ENCODE results near the gene SLC26A4.

Gene SLC26A4

DNA sequence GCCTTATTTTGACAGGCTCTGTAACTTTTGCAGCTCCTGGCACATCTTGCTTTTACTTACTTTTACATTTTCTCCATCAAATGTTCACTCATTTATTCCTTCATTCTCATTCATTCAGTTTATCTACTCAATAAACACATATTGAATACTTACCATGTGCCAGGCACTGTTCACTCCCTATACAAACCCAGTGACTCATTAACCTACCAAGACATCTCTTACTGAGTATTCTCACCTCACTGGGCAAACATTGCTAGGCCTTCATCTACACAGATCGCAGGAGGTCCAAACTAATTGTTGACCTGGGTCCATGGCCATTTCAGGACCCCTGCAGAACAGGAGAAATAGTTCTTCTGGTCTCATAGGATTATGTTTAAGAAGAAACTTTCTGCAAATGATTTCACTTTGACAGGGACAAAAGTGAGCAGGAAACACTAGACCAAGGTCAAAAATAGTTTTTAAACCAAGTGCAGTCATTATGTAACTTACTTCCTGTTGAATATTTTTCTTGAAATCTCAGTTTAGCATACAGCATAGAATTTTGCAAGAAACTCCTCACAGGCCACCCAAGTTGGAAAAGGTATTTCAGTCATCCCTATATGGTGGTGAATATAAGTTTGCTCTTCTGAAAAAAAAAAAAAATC, 17.6 kb downstream of the SLC26A4 start:
- no peaks in the 10 kb centered on the region for H3K27me3 ChIP-seq (ENCODE audit: control insufficient read depth in 2 of 2, insufficient read depth in 2 of 2, low read length in 2 of 2)
- no peak overlapping the region for H3K9ac ChIP-seq (ENCODE audit: low read depth in 1 of 2, low read length in 2 of 2)
- no peak overlapping the region for H3K4me3 ChIP-seq (ENCODE audit: low read length in 2 of 2)
- H3K9me3 ChIP-seq (ENCODE audit: control insufficient read depth in 2 of 2, low read length in 2 of 2) = no peaks in the 10 kb centered on the region
- peak overlapping the region in 1 of 2 donors; percentile 6 for H3K27ac ChIP-seq (ENCODE audit: low read depth in 2 of 2, low read length in 2 of 2)
- no peaks in the 10 kb centered on the region for H3K36me3 ChIP-seq (ENCODE audit: control insufficient read depth in 2 of 2, insufficient read depth in 2 of 2, low read length in 2 of 2)
- H3K4me1 ChIP-seq (ENCODE audit: control insufficient read depth in 2 of 2, insufficient read depth in 2 of 2, low read length in 2 of 2) = no peaks in the 10 kb centered on the region

DNA sequence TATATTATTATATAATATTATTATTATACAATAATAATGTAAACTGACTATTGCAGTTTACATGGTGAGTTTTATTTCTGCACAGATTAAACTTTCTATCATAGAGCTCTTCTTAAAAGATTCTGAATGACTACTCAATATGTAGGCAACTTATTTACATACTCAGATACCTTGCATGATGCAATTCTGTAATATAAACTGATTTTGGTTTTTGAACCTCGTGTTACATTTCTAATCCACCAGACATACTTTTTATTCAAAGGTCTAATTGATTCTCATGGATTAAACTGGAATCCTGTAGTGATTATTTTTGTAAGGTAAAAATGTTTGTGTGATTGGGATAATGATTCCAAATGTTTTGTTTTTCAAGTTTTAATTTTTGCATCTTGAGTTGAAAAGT, 19.9 kb downstream of the SLC26A4 start:
- no peaks in the 10 kb centered on the region for H3K27me3 ChIP-seq (ENCODE audit: control insufficient read depth in 2 of 2, insufficient read depth in 2 of 2, low read length in 2 of 2)
- no peaks in the 10 kb centered on the region for H3K36me3 ChIP-seq (ENCODE audit: control insufficient read depth in 2 of 2, insufficient read depth in 2 of 2, low read length in 2 of 2)
- H3K27ac ChIP-seq (ENCODE audit: low read depth in 2 of 2, low read length in 2 of 2) = no peak overlapping the region
- H3K4me1 ChIP-seq (ENCODE audit: control insufficient read depth in 2 of 2, insufficient read depth in 2 of 2, low read length in 2 of 2) = no peaks in the 10 kb centered on the region
- H3K4me3 ChIP-seq (ENCODE audit: low read length in 2 of 2) = no peak overlapping the region
- H3K9me3 ChIP-seq (ENCODE audit: control insufficient read depth in 2 of 2, low read length in 2 of 2) = no peaks in the 10 kb centered on the region
- H3K9ac ChIP-seq (ENCODE audit: low read depth in 1 of 2, low read length in 2 of 2) = no peak overlapping the region

DNA sequence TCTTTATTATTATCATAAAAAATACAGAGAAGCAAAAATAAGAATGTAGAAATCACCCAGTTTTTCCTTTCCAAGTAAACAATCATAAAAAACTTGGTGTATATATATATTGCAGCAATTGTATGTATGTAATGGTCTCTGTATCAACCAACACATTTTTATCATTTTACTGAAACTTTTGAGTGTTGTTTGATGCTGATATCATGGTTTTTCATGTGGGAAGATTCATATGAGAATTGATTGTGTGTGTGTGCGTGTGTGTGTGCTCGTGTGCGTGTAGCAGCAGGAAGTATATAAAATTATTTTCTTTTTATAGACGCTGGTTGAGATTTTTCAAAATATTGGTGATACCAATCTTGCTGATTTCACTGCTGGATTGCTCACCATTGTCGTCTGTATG, 22.3 kb downstream of the SLC26A4 start:
- Histone ChIP-seq H3K9ac (ENCODE audit: low read depth in 1 of 2, low read length in 2 of 2) (no peak overlapping the region), H3K4me1 (ENCODE audit: control insufficient read depth in 2 of 2, insufficient read depth in 2 of 2, low read length in 2 of 2) (no peaks in the 10 kb centered on the region), H3K4me3 (ENCODE audit: low read length in 2 of 2) (no peak overlapping the region), H3K27ac (ENCODE audit: low read depth in 2 of 2, low read length in 2 of 2) (no peak overlapping the region), H3K27me3 (ENCODE audit: control insufficient read depth in 2 of 2, insufficient read depth in 2 of 2, low read length in 2 of 2) (no peaks in the 10 kb centered on the region), H3K36me3 (ENCODE audit: control insufficient read depth in 2 of 2, insufficient read depth in 2 of 2, low read length in 2 of 2) (no peaks in the 10 kb centered on the region), H3K9me3 (ENCODE audit: control insufficient read depth in 2 of 2, low read length in 2 of 2) (no peaks in the 10 kb centered on the region)

DNA sequence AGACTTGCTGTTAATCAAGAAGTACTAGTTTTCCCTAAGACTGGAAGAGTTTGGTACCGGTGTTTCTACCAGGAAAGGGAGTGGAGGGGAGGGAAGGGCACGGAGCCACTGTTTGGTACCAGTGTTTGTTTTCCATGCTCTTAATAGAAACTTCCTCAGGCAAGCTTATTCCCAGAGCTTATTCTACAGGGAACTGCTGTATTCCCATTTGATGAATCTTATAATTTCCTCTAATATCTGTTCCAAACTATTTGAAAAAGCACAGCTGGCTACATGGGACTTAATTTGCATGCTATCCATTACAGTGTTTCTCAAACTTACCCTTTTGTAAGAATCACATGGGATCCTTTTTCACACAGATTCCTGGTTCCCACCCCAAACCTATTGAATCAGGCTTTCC, 23.7 kb downstream of the SLC26A4 start:
- H3K27ac ChIP-seq (ENCODE audit: low read depth in 2 of 2, low read length in 2 of 2) = no peak overlapping the region
- H3K9ac ChIP-seq (ENCODE audit: low read depth in 1 of 2, low read length in 2 of 2) = no peak overlapping the region
- H3K4me1 ChIP-seq (ENCODE audit: control insufficient read depth in 2 of 2, insufficient read depth in 2 of 2, low read length in 2 of 2) = no peaks in the 10 kb centered on the region
- no peaks in the 10 kb centered on the region for H3K27me3 ChIP-seq (ENCODE audit: control insufficient read depth in 2 of 2, insufficient read depth in 2 of 2, low read length in 2 of 2)
- no peaks in the 10 kb centered on the region for H3K9me3 ChIP-seq (ENCODE audit: control insufficient read depth in 2 of 2, low read length in 2 of 2)
- H3K4me3 ChIP-seq (ENCODE audit: low read length in 2 of 2) = no peak overlapping the region
- H3K36me3 ChIP-seq (ENCODE audit: control insufficient read depth in 2 of 2, insufficient read depth in 2 of 2, low read length in 2 of 2) = no peaks in the 10 kb centered on the region

DNA sequence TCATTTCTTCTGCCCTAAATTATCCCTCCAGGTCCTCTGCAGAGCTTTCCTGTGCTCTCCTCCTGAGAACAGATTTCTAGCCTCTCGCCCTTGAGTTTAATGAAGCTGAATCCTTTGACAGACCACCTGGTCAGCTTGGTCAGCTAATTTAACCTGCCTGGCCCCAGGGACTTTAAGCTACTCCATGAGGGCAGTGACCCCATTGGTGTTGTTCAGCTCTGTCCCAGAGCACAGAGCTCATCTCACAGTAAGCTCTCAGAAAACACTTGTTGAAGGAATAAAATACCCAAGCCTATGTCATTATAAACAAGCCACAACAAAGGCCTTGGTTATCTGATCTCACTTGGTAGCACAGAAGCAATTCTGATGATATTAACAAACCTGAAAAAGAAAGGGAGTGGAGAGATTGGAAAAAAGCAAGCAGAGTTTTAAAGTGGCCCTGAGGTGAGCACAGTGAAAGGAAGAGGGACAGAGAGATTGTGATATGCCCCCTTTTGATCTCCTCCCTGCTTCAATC, 24.4 kb downstream of the SLC26A4 start:
- Histone ChIP-seq H3K36me3 (ENCODE audit: control insufficient read depth in 2 of 2, insufficient read depth in 2 of 2, low read length in 2 of 2) (no peaks in the 10 kb centered on the region), H3K27me3 (ENCODE audit: control insufficient read depth in 2 of 2, insufficient read depth in 2 of 2, low read length in 2 of 2) (no peaks in the 10 kb centered on the region), H3K27ac (ENCODE audit: low read depth in 2 of 2, low read length in 2 of 2) (no peak overlapping the region), H3K9ac (ENCODE audit: low read depth in 1 of 2, low read length in 2 of 2) (no peak overlapping the region), H3K9me3 (ENCODE audit: control insufficient read depth in 2 of 2, low read length in 2 of 2) (no peaks in the 10 kb centered on the region), H3K4me3 (ENCODE audit: low read length in 2 of 2) (no peak overlapping the region), H3K4me1 (ENCODE audit: control insufficient read depth in 2 of 2, insufficient read depth in 2 of 2, low read length in 2 of 2) (no peaks in the 10 kb centered on the region)

DNA sequence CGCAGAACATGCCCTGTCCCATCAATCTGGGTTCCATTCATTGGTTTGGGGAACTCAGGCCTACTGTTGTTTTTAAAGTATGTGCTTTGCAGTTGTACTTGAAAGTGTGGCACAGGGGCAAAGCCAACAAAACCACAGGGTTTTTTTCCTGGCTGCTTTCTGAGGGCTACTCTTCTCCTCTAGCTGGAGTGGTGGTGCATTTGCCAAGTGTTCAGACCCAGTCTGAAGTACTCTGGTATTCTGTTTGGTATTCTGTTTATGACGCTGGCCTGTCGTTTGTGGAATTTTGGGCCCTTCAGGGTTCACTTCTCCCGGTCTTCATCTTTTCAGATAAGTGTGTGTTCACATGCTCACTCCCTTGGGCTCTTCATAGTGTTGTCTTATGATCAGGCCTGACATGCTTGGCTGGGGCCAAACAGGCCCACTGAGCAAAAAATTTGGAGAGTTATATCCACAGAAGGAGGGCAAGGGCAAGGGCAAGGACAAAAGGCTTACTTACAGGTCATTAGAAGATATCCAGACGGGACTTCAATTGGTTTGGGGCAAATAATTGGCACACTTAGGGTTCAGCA, 26.3 kb downstream of the SLC26A4 start:
- no peaks in the 10 kb centered on the region for H3K27me3 ChIP-seq (ENCODE audit: control insufficient read depth in 2 of 2, insufficient read depth in 2 of 2, low read length in 2 of 2)
- H3K9me3 ChIP-seq (ENCODE audit: control insufficient read depth in 2 of 2, low read length in 2 of 2) = no peaks in the 10 kb centered on the region
- no peak overlapping the region for H3K9ac ChIP-seq (ENCODE audit: low read depth in 1 of 2, low read length in 2 of 2)
- H3K36me3 ChIP-seq (ENCODE audit: control insufficient read depth in 2 of 2, insufficient read depth in 2 of 2, low read length in 2 of 2) = no peaks in the 10 kb centered on the region
- no peak overlapping the region for H3K4me3 ChIP-seq (ENCODE audit: low read length in 2 of 2)
- H3K4me1 ChIP-seq (ENCODE audit: control insufficient read depth in 2 of 2, insufficient read depth in 2 of 2, low read length in 2 of 2) = no peaks in the 10 kb centered on the region
- H3K27ac ChIP-seq (ENCODE audit: low read depth in 2 of 2, low read length in 2 of 2) = no peak overlapping the region

DNA sequence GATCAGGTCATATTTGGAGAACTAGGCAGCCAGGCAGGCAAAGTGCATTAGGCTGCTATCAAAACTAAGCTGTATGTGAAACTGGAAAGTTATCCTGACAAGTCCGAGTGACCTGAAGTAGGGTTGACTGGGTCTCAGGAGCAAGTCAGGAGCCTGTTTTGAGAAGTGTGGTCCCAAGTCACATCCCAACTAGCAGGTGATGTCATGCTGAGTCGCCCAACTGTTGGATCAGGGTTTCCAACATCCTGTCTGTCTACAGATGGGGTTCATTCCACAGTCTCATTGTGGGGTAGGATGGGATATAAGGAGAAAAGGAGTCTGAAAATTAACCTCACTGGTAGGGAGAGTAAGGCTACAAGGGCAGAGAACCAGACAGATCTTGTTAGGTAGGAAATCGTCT, 27.0 kb downstream of the SLC26A4 start:
- no peaks in the 10 kb centered on the region for H3K4me1 ChIP-seq (ENCODE audit: control insufficient read depth in 2 of 2, insufficient read depth in 2 of 2, low read length in 2 of 2)

DNA sequence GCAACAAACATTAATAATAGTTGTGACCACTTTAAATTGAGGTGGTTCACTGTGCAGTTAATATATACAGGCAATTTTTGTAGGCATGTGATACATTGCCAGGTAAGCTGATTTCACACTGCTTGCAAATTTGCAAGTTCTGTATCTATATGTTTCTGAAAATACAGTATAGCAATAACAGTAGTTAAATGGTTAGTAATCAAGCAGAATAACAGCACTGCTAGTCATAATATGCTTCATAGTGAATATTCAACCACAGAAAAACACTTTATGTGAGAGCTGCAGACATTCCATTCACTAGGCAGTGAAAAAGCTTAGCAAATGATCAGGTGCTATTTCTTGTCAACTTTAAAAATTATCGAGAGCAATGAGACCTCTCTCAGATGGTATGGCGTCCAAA, 28.9 kb downstream of the SLC26A4 start:
- peaks cover 0 to 3% of the 10 kb centered on the region in 2 donors for H3K27me3 ChIP-seq (ENCODE audit: control insufficient read depth in 2 of 2, insufficient read depth in 2 of 2, low read length in 2 of 2)
- no peak overlapping the region for H3K27ac ChIP-seq (ENCODE audit: low read depth in 2 of 2, low read length in 2 of 2)
- no peaks in the 10 kb centered on the region for H3K4me1 ChIP-seq (ENCODE audit: control insufficient read depth in 2 of 2, insufficient read depth in 2 of 2, low read length in 2 of 2)
- no peak overlapping the region for H3K9ac ChIP-seq (ENCODE audit: low read depth in 1 of 2, low read length in 2 of 2)
- no peaks in the 10 kb centered on the region for H3K9me3 ChIP-seq (ENCODE audit: control insufficient read depth in 2 of 2, low read length in 2 of 2)
- no peak overlapping the region for H3K4me3 ChIP-seq (ENCODE audit: low read length in 2 of 2)
- no peaks in the 10 kb centered on the region for H3K36me3 ChIP-seq (ENCODE audit: control insufficient read depth in 2 of 2, insufficient read depth in 2 of 2, low read length in 2 of 2)

More for the DNA sequence above, 27.0 kb downstream of the SLC26A4 start:
- Histone ChIP-seq H3K4me3 (ENCODE audit: low read length in 2 of 2) (no peak overlapping the region), H3K9me3 (ENCODE audit: control insufficient read depth in 2 of 2, low read length in 2 of 2) (no peaks in the 10 kb centered on the region), H3K27me3 (ENCODE audit: control insufficient read depth in 2 of 2, insufficient read depth in 2 of 2, low read length in 2 of 2) (no peaks in the 10 kb centered on the region), H3K27ac (ENCODE audit: low read depth in 2 of 2, low read length in 2 of 2) (no peak overlapping the region), H3K36me3 (ENCODE audit: control insufficient read depth in 2 of 2, insufficient read depth in 2 of 2, low read length in 2 of 2) (no peaks in the 10 kb centered on the region), H3K9ac (ENCODE audit: low read depth in 1 of 2, low read length in 2 of 2) (no peak overlapping the region)

DNA sequence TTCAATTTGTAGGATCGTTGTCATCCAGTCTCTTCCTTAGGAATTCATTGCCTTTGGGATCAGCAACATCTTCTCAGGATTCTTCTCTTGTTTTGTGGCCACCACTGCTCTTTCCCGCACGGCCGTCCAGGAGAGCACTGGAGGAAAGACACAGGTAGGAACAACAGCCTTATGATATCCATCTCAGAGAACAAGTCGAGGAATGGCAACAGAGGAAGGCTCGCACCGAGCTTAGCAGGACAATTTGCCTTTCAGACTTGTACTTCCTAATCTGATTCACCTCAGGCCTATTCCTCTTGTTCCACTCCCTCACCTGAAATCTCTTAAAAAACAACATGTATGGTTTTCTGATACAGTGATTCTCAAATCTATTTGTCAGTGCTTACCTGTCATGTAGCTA, 29.5 kb downstream of the SLC26A4 start:
- no peaks in the 10 kb centered on the region for H3K4me1 ChIP-seq (ENCODE audit: control insufficient read depth in 2 of 2, insufficient read depth in 2 of 2, low read length in 2 of 2)
- H3K27me3 ChIP-seq (ENCODE audit: control insufficient read depth in 2 of 2, insufficient read depth in 2 of 2, low read length in 2 of 2) = peaks cover 0 to 3% of the 10 kb centered on the region in 2 donors
- no peak overlapping the region for H3K27ac ChIP-seq (ENCODE audit: low read depth in 2 of 2, low read length in 2 of 2)
- no peak overlapping the region for H3K4me3 ChIP-seq (ENCODE audit: low read length in 2 of 2)
- H3K9me3 ChIP-seq (ENCODE audit: control insufficient read depth in 2 of 2, low read length in 2 of 2) = no peaks in the 10 kb centered on the region
- H3K36me3 ChIP-seq (ENCODE audit: control insufficient read depth in 2 of 2, insufficient read depth in 2 of 2, low read length in 2 of 2) = no peaks in the 10 kb centered on the region
- no peak overlapping the region for H3K9ac ChIP-seq (ENCODE audit: low read depth in 1 of 2, low read length in 2 of 2)

DNA sequence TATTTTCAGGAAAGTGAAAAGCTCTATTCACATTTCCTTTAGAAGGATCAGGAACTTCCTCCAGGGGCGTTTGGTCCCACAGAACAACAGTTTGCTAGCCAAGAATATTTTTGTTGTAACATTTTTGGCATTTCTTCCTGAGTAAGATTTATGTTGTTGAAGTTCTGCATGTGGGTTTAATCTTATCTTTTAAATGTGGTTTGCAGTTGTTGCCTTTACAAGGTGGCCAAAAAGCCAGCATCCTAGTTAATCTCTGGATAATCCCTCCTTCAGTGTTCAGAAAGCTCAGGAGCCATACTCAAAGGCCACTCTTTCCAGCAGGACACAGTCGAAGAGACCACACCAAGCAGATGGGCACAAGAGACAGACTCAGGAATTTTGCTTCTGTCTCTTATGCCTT, 30.0 kb downstream of the SLC26A4 start:
- Histone ChIP-seq H3K4me1 (ENCODE audit: control insufficient read depth in 2 of 2, insufficient read depth in 2 of 2, low read length in 2 of 2) (no peaks in the 10 kb centered on the region), H3K4me3 (ENCODE audit: low read length in 2 of 2) (no peak overlapping the region), H3K9ac (ENCODE audit: low read depth in 1 of 2, low read length in 2 of 2) (no peak overlapping the region), H3K27ac (ENCODE audit: low read depth in 2 of 2, low read length in 2 of 2) (no peak overlapping the region), H3K27me3 (ENCODE audit: control insufficient read depth in 2 of 2, insufficient read depth in 2 of 2, low read length in 2 of 2) (peaks cover 0 to 3% of the 10 kb centered on the region in 2 donors), H3K9me3 (ENCODE audit: control insufficient read depth in 2 of 2, low read length in 2 of 2) (no peaks in the 10 kb centered on the region), H3K36me3 (ENCODE audit: control insufficient read depth in 2 of 2, insufficient read depth in 2 of 2, low read length in 2 of 2) (no peaks in the 10 kb centered on the region)
